K562 (cell line): Measurements from ENCODE around the gene CENPT. TPM values are rescaled to one million over a fixed set of nuclear protein-coding genes. Genes with fewer than 3 reads are reported as not detected.

Experiments used
- ATAC-seq: fragments of 200-7000 bp; cut with Tn5 transposase; 3 replicates; pipeline ENCODE4 v1.9.1; 2020; ENCODE audit warnings: moderate library complexity
- BruUV-seq: library from RNA; stranded (reverse); fragments of 400-500 nt; replicated peaks from 2 replicates; lab custom pipeline; 2021; lab: Mats Ljungman, UMichigan
- CTCF ChIA-PET: fragments of 300-600 bp; formaldehyde crosslinking; extraction: SDS; loops from one replicate; lab custom pipeline; 2021; ENCODE audit warnings: low intra/inter-chr PET ratio; lab: Yijun Ruan, JAX
- POLR2A ChIA-PET: fragments of 300-600, 350-650 bp; sonication (Branson Sonifier 250); formaldehyde crosslinking; extraction: SDS; loops from one replicate; lab custom pipeline; 2021; ENCODE audit warnings: antibody characterized with exemption, inconsistent platforms; lab: Yijun Ruan, JAX
- DNase-seq, 4 experiments: peaks; one replicate each; pipeline versions ENCODE4 v3.0.0 to v3.0.0-alpha.2; 2011 to 2018; ENCODE audit warnings: low spot score in 3 of 4, mixed read lengths in 3 of 4; ENCODE audit errors: extremely low read depth in 1 of 4
- FAIRE-seq: peaks from 2 replicates; lab custom pipeline; 2011; peaks lifted over from hg19 to GRCh38; lab: Jason Lieb, UNC
- H2AFZ ChIP-seq: 2 replicates; pipeline ENCODE4 v1.6.0; 2011; ENCODE audit warnings: low read depth, low read length, control low read depth, inconsistent platforms
- H3K27ac ChIP-seq: fragments of 200-600 bp; 3 replicates; pipeline ENCODE4 v1.8.0; 2011; ENCODE audit warnings: low read depth, mild to moderate bottlenecking, control low read depth, inconsistent platforms, low read length, moderate library complexity, mixed read lengths; ENCODE audit errors: extremely low read depth
- H3K27me3 ChIP-seq, 2 experiments: fragments of 300-600 bp in 1 of 2; 2 replicates in 1 of 2; 3 replicates in 1 of 2; pipeline versions ENCODE4 v1.6.0 to v1.8.0; 2011; ENCODE audit warnings: inconsistent platforms in 2 of 2, low read length in 2 of 2, mild to moderate bottlenecking in 1 of 2, mixed read lengths in 1 of 2, moderate library complexity in 1 of 2; ENCODE audit not compliant: control insufficient read depth in 2 of 2, insufficient read depth in 2 of 2
- H3K36me3 ChIP-seq: fragments of 300-600 bp; 3 replicates; pipeline ENCODE4 v1.8.0; 2011; ENCODE audit warnings: mild to moderate bottlenecking, low read length, inconsistent platforms; ENCODE audit not compliant: control insufficient read depth, insufficient read depth
- H3K4me1 ChIP-seq, 2 experiments: fragments of 200-600 bp in 1 of 2; replicated peaks in 1 of 2; 2 replicates in 1 of 2; 3 replicates in 1 of 2; pipeline versions ENCODE4 v1.5.1 to v1.8.0; 2011; ENCODE audit warnings: inconsistent platforms in 2 of 2, low read length in 2 of 2, mild to moderate bottlenecking in 1 of 2, mixed read lengths in 1 of 2, moderate library complexity in 1 of 2; ENCODE audit not compliant: control insufficient read depth in 2 of 2, insufficient read depth in 2 of 2
- H3K4me2 ChIP-seq: 2 replicates; pipeline ENCODE4 v1.6.1; 2011; ENCODE audit warnings: low read length, control low read depth, inconsistent platforms, mixed read lengths; ENCODE audit not compliant: insufficient read depth
- H3K4me3 ChIP-seq: fragments of 200-600 bp; sonication (generic), shearing (Covaris generic); 2 replicates; pipeline ENCODE4 v1.5.1; 2016; ENCODE audit warnings: control low read depth, inconsistent platforms
- H3K79me2 ChIP-seq: fragments of 200-600 bp; 3 replicates; pipeline ENCODE4 v1.8.0; 2011; ENCODE audit warnings: low read length, inconsistent platforms; ENCODE audit not compliant: control insufficient read depth, insufficient read depth
- H3K9ac ChIP-seq, 2 experiments: 2 replicates each; pipeline versions ENCODE4 v1.6.0 to v1.6.1; 2011; ENCODE audit warnings: low read depth in 2 of 2, low read length in 2 of 2, control low read depth in 1 of 2, inconsistent platforms in 1 of 2, mild to moderate bottlenecking in 1 of 2, mixed read lengths in 1 of 2; ENCODE audit not compliant: insufficient read depth in 1 of 2
- H3K9me1 ChIP-seq: one replicate; pipeline ENCODE4 v1.6.0; 2011; ENCODE audit warnings: inconsistent platforms, mild to moderate bottlenecking, low read length, moderate library complexity; ENCODE audit not compliant: control insufficient read depth, insufficient read depth
- H3K9me3 ChIP-seq: replicated peaks from 2 replicates; pipeline ENCODE4 v1.5.1; 2011; ENCODE audit warnings: low read depth, low read length, inconsistent platforms; ENCODE audit not compliant: control insufficient read depth, insufficient read depth
- H4K20me1 ChIP-seq: replicated peaks from 2 replicates; pipeline ENCODE4 v1.6.1; 2011; ENCODE audit warnings: low read length, inconsistent platforms, mixed read lengths; ENCODE audit not compliant: control insufficient read depth, insufficient read depth
- NR0B1 ChIP-seq: fragments of 450-650 bp; IDR thresholded peaks from one replicate; pipeline ENCODE4 v1.6.1; 2018; ENCODE audit warnings: mild to moderate bottlenecking, moderate library complexity; ENCODE audit not compliant: partially characterized antibody
- OTX1 ChIP-seq: fragments of 450-650 bp; formaldehyde crosslinking; IDR thresholded peaks from 2 replicates; pipeline ENCODE4 v1.4.0; 2022; ENCODE audit warnings: mild to moderate bottlenecking
- SNAPC5 ChIP-seq: fragments of 250-450 bp; sonication (Bioruptor Pico); IDR thresholded peaks from 2 replicates; pipeline ENCODE4 v1.8.0; 2021; ENCODE audit warnings: moderate library complexity, mild to moderate bottlenecking, inconsistent platforms
- TCF15 ChIP-seq: fragments of 250-450 bp; sonication (Bioruptor Pico); IDR thresholded peaks from 2 replicates; pipeline ENCODE4 v1.8.0; 2022; ENCODE audit warnings: moderate library complexity, mild to moderate bottlenecking, inconsistent platforms
- ZNF121 ChIP-seq: sonication (generic); formaldehyde crosslinking; conservative IDR thresholded peaks from 2 replicates; pipeline ENCODE4 v1.8.0; 2022; ENCODE audit warnings: missing genetic modification reagents
- WGBS: fragments of 100-300 bp; shearing (Covaris generic); methylation state at CpG from one replicate; pipeline ENCODE4 v1.1.6; 2016; ENCODE audit warnings: low coverage, mixed read lengths; ENCODE audit not compliant: insufficient coverage; ENCODE audit errors: missing lambda C conversion rate; 5-methylcytosine and 5-hydroxymethylcytosine counted together
- in situ Hi-C: fragments of 300-500 bp; cut with MboI; formaldehyde crosslinking; loops from 4 replicates; pipeline ENCODE4 v1.15.0; 2018; ENCODE audit warnings: inconsistent platforms, mixed read lengths
- intact Hi-C: fragments of 100-400 bp; cut with micrococcal nuclease; formaldehyde crosslinking; loops from 2 replicates; pipeline ENCODE4 v1.14.2; 2022
- polyA plus RNA-seq, 8 experiments: library from polyadenylated mRNA; depleted of rRNA in 4 of 8; stranded (reverse) in 5 of 8; unstranded in 3 of 8; fragments of >200 nt; fragmentation: Nextera tagmentation in 2 of 8; fragmentation: Illumina TruSeq in 1 of 8; extraction: Ambion mirVana in 2 of 8; extraction: Trizol in 1 of 8; gene quantifications; 2 replicates each; pipeline versions ENCODE4 v1.2.1 to v1.2.3, GENCODE V29; 2011 to 2014; ENCODE audit warnings: inconsistent platforms in 1 of 8, missing spikeins in 1 of 8
- total RNA-seq, 7 experiments: library from RNA; depleted of rRNA in 6 of 7; stranded (reverse); fragments of >200 nt in 6 of 7; fragmentation: Illumina TruSeq in 2 of 7; extraction: Trizol in 2 of 7; gene quantifications; 2 replicates each; pipeline versions ENCODE4 v1.2.1 to v1.2.3, GENCODE V29; 2011 to 2021; ENCODE audit warnings: low replicate concordance in 1 of 7

The CENPT gene
- total and polyA plus RNA-seq, 9 of the 15 experiments (the other 6 are each of a cell fraction or from before 2014, with no cell fraction given): 3.6 to 94.2 (median 44.1) TPM

- no peak for TF ChIP-seq SNAPC5 (CRISPR knock-in tag)
Observed at GRCh38 chr16:67855789-67856188, 8.3 kb upstream of the CENPT start (continued).

- no TSS peak for BruUV-seq
- in situ Hi-C loops: no loop called here
- CTCF ChIA-PET: no interaction called here
Observed at GRCh38 chr16:67853670-67854069, 6.2 kb upstream of the CENPT start.

More at GRCh38 chr16:67853670-67854069, 6.2 kb upstream of the CENPT start:
- ATAC-seq: no peak
- peak; percentile 53; the same call in 1 of the 2 replicates for TF ChIP-seq ZNF121 (CRISPR knock-in tag)
- no peak for TF ChIP-seq OTX1 (CRISPR knock-in tag)
- no peak for TF ChIP-seq TCF15
- no peak for TF ChIP-seq NR0B1
- Histone ChIP-seq H2AFZ (no peak overlapping the region), H4K20me1 (peaks cover 25% of the 10 kb centered on the region), H3K4me1 (peaks cover 8 to 20% of the 10 kb centered on the region in 2 experiments), H3K79me2 (peaks cover 89% of the 10 kb centered on the region), H3K9ac (no peak overlapping the region), H3K36me3 (peaks cover 52% of the 10 kb centered on the region), H3K9me3 (no peaks in the 10 kb centered on the region), H3K4me3 (no peak overlapping the region), H3K4me2 (no peak overlapping the region), H3K27me3 (no peaks in the 10 kb centered on the region), H3K27ac (no peak overlapping the region; the same call in 2 of the 3 replicates), H3K9me1 (peaks cover 11% of the 10 kb centered on the region)
- FAIRE-seq: no peak
- DNase-seq: no peak
- intact Hi-C loops: no loop called here
- POLR2A ChIA-PET: interaction anchor here (0.8 kb wide), 1 partner anchor 10 kb away, joined by 3 read pairs; no protein-coding TSS in a partner anchor
- WGBS: 95% methylated on average over 3 of the region's 3 CpGs
